HG03108 (cell line): Measurements from ENCODE around the gene ZNF394.

ENCODE experiments used
- ATAC-seq: cut with Tn5 transposase; IDR thresholded peaks from one replicate; pipeline ENCODE4 v1.9.1; 2021; ENCODE audit warnings: moderate library complexity; ENCODE audit not compliant: unreplicated experiment

Gene ZNF394

DNA sequence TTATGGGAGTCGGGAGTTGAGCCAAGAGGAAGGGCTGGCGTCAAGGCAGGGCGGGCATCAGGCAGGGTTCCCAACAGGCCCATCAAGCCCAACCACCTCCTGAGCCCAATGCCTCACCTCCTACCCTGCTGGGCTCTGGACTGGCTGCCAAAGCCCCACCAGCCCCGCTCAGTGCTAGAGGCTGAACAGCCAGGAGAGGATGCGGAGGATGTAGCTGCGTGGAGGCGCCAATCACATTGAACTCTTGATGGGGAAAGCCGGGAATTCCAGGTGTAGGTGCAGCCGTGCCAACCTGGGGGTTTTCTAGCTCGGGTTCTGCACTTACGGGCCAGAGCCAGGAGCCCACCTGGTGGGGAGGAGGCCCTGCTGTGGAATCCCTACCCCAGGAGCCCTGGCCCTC lies 47.0 kb downstream of the ZNF394 start:
- no peak for ATAC-seq

DNA sequence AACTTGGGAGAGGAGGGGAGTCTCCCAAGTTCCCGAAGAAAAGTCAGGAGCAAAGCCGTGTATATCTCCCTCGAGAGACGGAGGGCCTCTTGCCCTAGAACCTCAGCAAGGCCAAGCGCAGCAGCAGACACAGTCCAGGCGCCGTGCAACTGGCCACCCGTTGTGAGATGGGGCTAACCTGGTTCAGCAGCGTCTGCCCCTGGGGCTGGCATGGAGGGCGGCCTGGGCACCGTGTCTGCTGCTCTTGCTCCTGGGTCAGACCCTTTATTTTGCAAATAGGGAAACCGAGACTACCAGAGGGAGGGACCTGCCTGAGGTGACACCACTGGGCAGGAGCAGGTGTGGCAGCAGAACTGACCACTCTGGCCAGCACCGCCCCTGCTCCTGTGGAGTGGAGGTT lies 47.5 kb downstream of the ZNF394 start:
- ATAC-seq: no peak

GRCh38 chr7:99451936-99452335 lies 48.1 kb downstream of the ZNF394 start:
- no peak for ATAC-seq

DNA sequence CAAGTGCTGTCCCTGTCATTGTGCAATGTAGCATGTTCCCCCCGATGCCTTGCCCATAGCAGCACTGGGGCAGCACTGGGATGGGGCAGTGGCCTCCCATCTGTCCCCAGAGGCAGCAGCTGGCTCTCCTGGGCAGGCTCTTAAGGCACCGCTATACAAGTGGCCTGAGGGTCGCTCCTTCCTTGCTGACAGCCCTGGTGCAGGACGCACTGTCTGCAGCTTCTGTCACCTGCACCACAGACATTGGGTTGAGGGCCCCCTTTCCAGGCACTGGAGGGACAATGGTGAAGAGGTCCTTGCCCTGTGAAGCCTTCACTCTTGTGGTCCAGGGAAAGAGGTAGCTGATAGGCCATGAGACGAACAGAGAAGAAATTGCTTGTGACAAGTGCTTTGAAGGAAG lies 50.8 kb downstream of the ZNF394 start:
- no peak for ATAC-seq

- no peak for ATAC-seq
These were observed 51.2 kb downstream of the ZNF394 start for GRCh38 chr7:99448855-99449254.

DNA sequence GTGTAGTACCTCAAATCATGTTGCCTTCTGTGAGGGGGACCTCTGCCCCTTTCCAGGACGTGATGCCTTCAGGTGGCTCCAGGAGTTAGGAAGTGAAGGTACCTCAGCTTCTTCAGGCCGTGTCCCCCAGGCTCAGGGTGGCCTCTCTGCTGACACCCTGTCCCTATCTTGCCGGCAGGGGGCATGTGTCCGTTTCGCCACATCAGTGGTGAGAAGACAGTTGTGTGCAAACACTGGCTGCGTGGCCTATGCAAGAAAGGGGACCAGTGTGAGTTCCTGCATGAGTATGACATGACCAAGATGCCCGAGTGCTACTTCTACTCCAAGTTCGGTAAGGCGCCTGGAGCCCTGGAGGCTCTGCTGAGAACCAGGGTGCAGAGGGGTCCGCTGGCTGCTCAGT lies 52.1 kb downstream of the ZNF394 start:
- no peak for ATAC-seq

DNA sequence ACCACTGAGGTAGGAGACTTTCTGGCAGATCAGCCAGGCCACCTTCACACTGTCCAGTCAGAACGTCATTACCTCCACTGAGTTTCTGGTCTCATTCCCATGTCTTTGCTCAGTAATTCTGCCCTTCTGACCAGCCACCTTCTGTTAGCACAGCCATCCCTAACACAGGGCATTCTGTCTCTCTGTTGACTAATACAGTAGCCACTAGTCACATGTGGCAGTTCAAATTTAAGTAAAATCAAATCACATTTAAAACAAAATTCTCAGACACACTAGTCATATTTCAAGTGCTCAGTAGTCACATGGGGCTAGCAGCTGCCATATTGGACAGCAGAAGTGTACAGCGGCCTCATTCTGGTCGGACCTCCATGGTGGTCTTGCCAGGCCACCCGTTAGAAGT lies 54.0 kb downstream of the ZNF394 start:
- ATAC-seq: no peak
